Measurements from ENCODE around the gene U2SURP. TPM values are rescaled to one million over a fixed set of nuclear protein-coding genes. Genes with fewer than 3 reads are reported as not detected.

U2SURP gene
- total and polyA plus RNA-seq, 2 donors (not counting 1 experiment from before 2014, with no cell fraction given) = 15.1 to 138 TPM

DNA sequence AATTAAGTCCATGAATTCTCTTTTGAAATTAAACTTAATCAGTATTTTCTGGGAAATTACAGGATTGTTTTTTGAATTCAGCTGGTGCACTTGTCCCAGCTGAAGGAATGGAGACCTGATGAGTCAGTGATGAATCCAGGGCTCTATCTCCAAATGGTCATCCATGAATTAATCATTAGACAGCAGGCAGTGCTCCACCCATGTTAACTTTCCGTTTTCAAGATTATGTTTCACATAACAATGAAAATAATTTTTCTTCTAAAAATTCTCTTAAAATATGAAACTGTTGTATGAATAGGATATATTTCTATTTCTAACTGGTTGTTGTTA lies 24.0 kb upstream of the U2SURP start:
- no peak for ATAC-seq (ENCODE audit: low read depth)
- no CpG with 5 or more reads among the region's 1 CpG for WGBS (ENCODE audit: insufficient coverage)
- no peak for DNase-seq
- Mint-ChIP-seq H3K27me3 (peaks cover 44% of the 10 kb centered on the region), H3K4me3 (no peak overlapping the region), H3K4me1 (no peaks in the 10 kb centered on the region), H3K9me3 (ENCODE audit: insufficient read depth) (no peaks in the 10 kb centered on the region), H3K27ac (no peak overlapping the region)
- Histone ChIP-seq H3K27me3 (replicated peaks in 1 of 4; ENCODE audit: control extremely low read depth in 1 of 4, control insufficient read depth in 3 of 4, insufficient read depth in 4 of 4, low read length in 3 of 4) (peaks cover 0 to 4% (median 0%) of the 10 kb centered on the region in 4 experiments), H3K27ac (ENCODE audit: low read length in 2 of 2) (no peak overlapping the region), H3K79me2 (ENCODE audit: control insufficient read depth, insufficient read depth, low read length) (no peaks in the 10 kb centered on the region), H3K4me2 (replicated peaks; ENCODE audit: low read depth, low read length, poor library complexity, severe bottlenecking) (no peak overlapping the region), H4K20me1 (ENCODE audit: control insufficient read depth, insufficient read depth, low read length, poor library complexity, severe bottlenecking) (no peaks in the 10 kb centered on the region), H3K36me3 (replicated peaks in 1 of 2; ENCODE audit: control extremely low read depth in 1 of 2, control insufficient read depth in 1 of 2, extremely low read depth in 1 of 2, insufficient read depth in 2 of 2, low read length in 1 of 2) (no peaks in the 10 kb centered on the region), H3K9ac (ENCODE audit: low read length) (no peak overlapping the region), H3K4me3 (ENCODE audit: control extremely low read depth in 1 of 5, extremely low read depth in 1 of 5, insufficient read depth in 1 of 5, low read depth in 2 of 5, low read length in 4 of 5) (no peak overlapping the region), H2AFZ (ENCODE audit: insufficient read depth, low read depth, low read length, poor library complexity, severe bottlenecking) (no peak overlapping the region), H3K4me1 (ENCODE audit: control insufficient read depth in 2 of 2, insufficient read depth in 2 of 2, low read length in 2 of 2) (no peaks in the 10 kb centered on the region), H3K9me3 (ENCODE audit: control extremely low read depth in 1 of 3, control insufficient read depth in 2 of 3, insufficient read depth in 1 of 3, low read length in 2 of 3) (peaks cover 0 to under 1% (median 0%) of the 10 kb centered on the region in 3 donors)
- TF ChIP-seq, protein P1, sequence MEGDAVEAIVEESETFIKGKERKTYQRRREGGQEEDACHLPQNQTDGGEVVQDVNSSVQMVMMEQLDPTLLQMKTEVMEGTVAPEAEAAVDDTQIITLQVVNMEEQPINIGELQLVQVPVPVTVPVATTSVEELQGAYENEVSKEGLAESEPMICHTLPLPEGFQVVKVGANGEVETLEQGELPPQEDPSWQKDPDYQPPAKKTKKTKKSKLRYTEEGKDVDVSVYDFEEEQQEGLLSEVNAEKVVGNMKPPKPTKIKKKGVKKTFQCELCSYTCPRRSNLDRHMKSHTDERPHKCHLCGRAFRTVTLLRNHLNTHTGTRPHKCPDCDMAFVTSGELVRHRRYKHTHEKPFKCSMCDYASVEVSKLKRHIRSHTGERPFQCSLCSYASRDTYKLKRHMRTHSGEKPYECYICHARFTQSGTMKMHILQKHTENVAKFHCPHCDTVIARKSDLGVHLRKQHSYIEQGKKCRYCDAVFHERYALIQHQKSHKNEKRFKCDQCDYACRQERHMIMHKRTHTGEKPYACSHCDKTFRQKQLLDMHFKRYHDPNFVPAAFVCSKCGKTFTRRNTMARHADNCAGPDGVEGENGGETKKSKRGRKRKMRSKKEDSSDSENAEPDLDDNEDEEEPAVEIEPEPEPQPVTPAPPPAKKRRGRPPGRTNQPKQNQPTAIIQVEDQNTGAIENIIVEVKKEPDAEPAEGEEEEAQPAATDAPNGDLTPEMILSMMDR (IDR thresholded peaks at IDR 0.05) = no peak
- TF ChIP-seq EZH2 (IDR thresholded peaks at IDR 0.05; ENCODE audit: borderline replicate concordance, insufficient read depth, low read depth, low read length, poor library complexity, severe bottlenecking) = no peak
- ChIA-PET CTCF (interaction anchor here (0.5 kb wide), 1 partner anchor 12 kb away, joined by 3 read pairs; no protein-coding TSS in a partner anchor), POLR2A (no interaction called here)
- intact Hi-C loops (cut with micrococcal nuclease) = no loop called here

DNA sequence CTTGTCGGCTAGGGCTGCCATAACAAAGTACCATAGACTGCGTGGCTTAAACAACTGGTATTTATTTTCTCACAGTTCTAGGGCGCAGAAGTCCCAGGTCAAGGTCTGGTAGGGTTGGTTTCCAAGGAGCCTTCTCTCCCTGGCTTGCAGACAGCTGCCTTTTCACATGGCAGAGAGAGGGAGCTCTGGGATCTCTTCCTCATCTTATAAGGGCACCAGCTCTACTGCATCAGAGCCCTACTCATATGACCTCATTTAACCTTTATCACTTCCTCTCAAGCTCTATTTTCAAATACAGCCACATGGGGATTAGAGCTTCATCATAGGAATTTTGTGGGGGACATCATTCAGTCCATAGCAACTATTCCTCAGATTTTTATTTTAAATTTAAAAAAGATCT lies 20.3 kb upstream of the U2SURP start:
- intact Hi-C loops (cut with micrococcal nuclease) = no loop called here
- ChIA-PET POLR2A (no interaction called here), CTCF (interaction anchor here (1.0 kb wide), 1 partner anchor 11 kb away, joined by 3 read pairs; no protein-coding TSS in a partner anchor)
- ATAC-seq (ENCODE audit: low read depth) = no peak
- no peaks in the 10 kb centered on the region for H3K36me3 ChIP-seq (replicated peaks in 1 of 2; ENCODE audit: control extremely low read depth in 1 of 2, control insufficient read depth in 1 of 2, extremely low read depth in 1 of 2, insufficient read depth in 2 of 2, low read length in 1 of 2)
- H3K27ac ChIP-seq (ENCODE audit: low read length in 2 of 2) = no peak overlapping the region
- no peaks in the 10 kb centered on the region for H3K4me1 ChIP-seq (ENCODE audit: control insufficient read depth in 2 of 2, insufficient read depth in 2 of 2, low read length in 2 of 2)
- H3K9ac ChIP-seq (ENCODE audit: low read length) = no peak overlapping the region
- H3K4me3 ChIP-seq (ENCODE audit: control extremely low read depth in 1 of 5, extremely low read depth in 1 of 5, insufficient read depth in 1 of 5, low read depth in 2 of 5, low read length in 4 of 5) = no peak overlapping the region
- H3K27me3 ChIP-seq (replicated peaks in 1 of 4; ENCODE audit: control extremely low read depth in 1 of 4, control insufficient read depth in 3 of 4, insufficient read depth in 4 of 4, low read length in 3 of 4) = peaks cover 0 to 4% (median 0%) of the 10 kb centered on the region in 4 experiments
- H3K27ac Mint-ChIP-seq = no peak overlapping the region
- no peaks in the 10 kb centered on the region for H3K9me3 Mint-ChIP-seq (ENCODE audit: insufficient read depth)
- no peaks in the 10 kb centered on the region for H3K9me3 ChIP-seq (ENCODE audit: control extremely low read depth in 1 of 3, control insufficient read depth in 2 of 3, insufficient read depth in 1 of 3, low read length in 2 of 3)
- H3K27me3 Mint-ChIP-seq = peaks cover 35% of the 10 kb centered on the region
- no peaks in the 10 kb centered on the region for H4K20me1 ChIP-seq (ENCODE audit: control insufficient read depth, insufficient read depth, low read length, poor library complexity, severe bottlenecking)
- H3K4me3 Mint-ChIP-seq = no peak overlapping the region
- H3K4me1 Mint-ChIP-seq = no peaks in the 10 kb centered on the region
- no peak for DNase-seq
- no peaks in the 10 kb centered on the region for H3K79me2 ChIP-seq (ENCODE audit: control insufficient read depth, insufficient read depth, low read length)
- TF ChIP-seq, protein P1 (IDR thresholded peaks at IDR 0.05) = no peak
- TF ChIP-seq EZH2 (IDR thresholded peaks at IDR 0.05; ENCODE audit: borderline replicate concordance, insufficient read depth, low read depth, low read length, poor library complexity, severe bottlenecking) = no peak
- no peak overlapping the region for H2AFZ ChIP-seq (ENCODE audit: insufficient read depth, low read depth, low read length, poor library complexity, severe bottlenecking)
- H3K4me2 ChIP-seq (replicated peaks; ENCODE audit: low read depth, low read length, poor library complexity, severe bottlenecking) = no peak overlapping the region
- no CpG with 5 or more reads among the region's 3 CpGs for whole genome bisulfite sequencing (ENCODE audit: insufficient coverage)
